Neural cell (in vitro differentiated cells): Measurements from ENCODE around the gene SLC8A1.

Experiments
- EP300 ChIP-seq: fragments of 450-650 bp; conservative IDR thresholded peaks from 2 replicates; pipeline ENCODE4 v1.6.1; 2014; ENCODE audit warnings: antibody characterized with exemption, mild to moderate bottlenecking, moderate library complexity; ENCODE audit not compliant: poor library complexity, severe bottlenecking
- EZH2 ChIP-seq: fragments of 200-600, 300-800 bp; shearing (Covaris generic), sonication (generic); IDR thresholded peaks from 2 replicates; pipeline ENCODE4 v1.6.1; 2014; ENCODE audit warnings: antibody characterized with exemption, low read length, borderline replicate concordance, mild to moderate bottlenecking; ENCODE audit not compliant: insufficient read depth, poor library complexity, severe bottlenecking
- MXI1 ChIP-seq: fragments of 450-650 bp; conservative IDR thresholded peaks from 2 replicates; pipeline ENCODE4 v1.6.1; 2014; ENCODE audit warnings: antibody characterized with exemption, mild to moderate bottlenecking; ENCODE audit not compliant: poor library complexity, severe bottlenecking
- RAD21 ChIP-seq: fragments of 450-650 bp; conservative IDR thresholded peaks from 2 replicates; pipeline ENCODE4 v1.6.1; 2014; ENCODE audit warnings: antibody characterized with exemption, mild to moderate bottlenecking, moderate library complexity
- SMC3 ChIP-seq: fragments of 450-650 bp; conservative IDR thresholded peaks from 2 replicates; pipeline ENCODE4 v1.6.1; 2014; ENCODE audit warnings: antibody characterized with exemption, mild to moderate bottlenecking, moderate library complexity; ENCODE audit not compliant: poor library complexity
- TAF1 ChIP-seq: IDR thresholded peaks from 2 replicates; pipeline ENCODE4 v1.6.1; 2012; ENCODE audit warnings: low read depth
- TF ChIP-seq, protein P1 (sequence below): fragments of 450-650 bp; IDR thresholded peaks from 2 replicates; pipeline ENCODE4 v1.5.1; 2014; ENCODE audit warnings: antibody characterized with exemption, mild to moderate bottlenecking, moderate library complexity; ENCODE audit not compliant: poor library complexity, severe bottlenecking

DNA sequence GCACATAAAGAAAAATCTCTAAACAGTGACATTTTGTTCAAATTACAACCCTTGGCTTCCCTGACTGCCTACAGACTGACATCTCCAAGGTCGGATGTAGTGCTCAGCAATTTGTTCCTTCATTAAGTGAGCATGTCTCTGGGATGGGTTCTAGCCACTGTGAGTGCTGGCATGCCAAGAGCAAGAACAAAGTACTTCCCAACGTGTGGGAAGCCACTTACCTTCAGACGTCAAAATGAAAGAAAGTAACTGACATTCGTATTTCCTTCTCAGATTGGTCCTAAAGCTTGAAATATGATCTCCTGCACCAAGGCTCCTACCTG, 193.8 kb downstream of the SLC8A1 start:
- peak; percentile 13 for TF ChIP-seq SMC3
- TF ChIP-seq MXI1 = no peak
- TF ChIP-seq, protein P1, sequence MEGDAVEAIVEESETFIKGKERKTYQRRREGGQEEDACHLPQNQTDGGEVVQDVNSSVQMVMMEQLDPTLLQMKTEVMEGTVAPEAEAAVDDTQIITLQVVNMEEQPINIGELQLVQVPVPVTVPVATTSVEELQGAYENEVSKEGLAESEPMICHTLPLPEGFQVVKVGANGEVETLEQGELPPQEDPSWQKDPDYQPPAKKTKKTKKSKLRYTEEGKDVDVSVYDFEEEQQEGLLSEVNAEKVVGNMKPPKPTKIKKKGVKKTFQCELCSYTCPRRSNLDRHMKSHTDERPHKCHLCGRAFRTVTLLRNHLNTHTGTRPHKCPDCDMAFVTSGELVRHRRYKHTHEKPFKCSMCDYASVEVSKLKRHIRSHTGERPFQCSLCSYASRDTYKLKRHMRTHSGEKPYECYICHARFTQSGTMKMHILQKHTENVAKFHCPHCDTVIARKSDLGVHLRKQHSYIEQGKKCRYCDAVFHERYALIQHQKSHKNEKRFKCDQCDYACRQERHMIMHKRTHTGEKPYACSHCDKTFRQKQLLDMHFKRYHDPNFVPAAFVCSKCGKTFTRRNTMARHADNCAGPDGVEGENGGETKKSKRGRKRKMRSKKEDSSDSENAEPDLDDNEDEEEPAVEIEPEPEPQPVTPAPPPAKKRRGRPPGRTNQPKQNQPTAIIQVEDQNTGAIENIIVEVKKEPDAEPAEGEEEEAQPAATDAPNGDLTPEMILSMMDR = no peak
- peak; percentile 73 for TF ChIP-seq EP300
- TF ChIP-seq EZH2 = no peak
- no peak for TF ChIP-seq RAD21
- no peak for TF ChIP-seq TAF1
